ENCODE results near the gene C19orf73. TPM values are rescaled to one million over a fixed set of nuclear protein-coding genes. Genes with fewer than 3 reads are reported as not detected.
A peak's percentile ranks its signal among the peaks of the same experiment; 100 is the strongest.

The C19orf73 gene
- total and polyA plus RNA-seq, 8 donors: 1.4 to 9.8 (median 1.8) TPM

DNA sequence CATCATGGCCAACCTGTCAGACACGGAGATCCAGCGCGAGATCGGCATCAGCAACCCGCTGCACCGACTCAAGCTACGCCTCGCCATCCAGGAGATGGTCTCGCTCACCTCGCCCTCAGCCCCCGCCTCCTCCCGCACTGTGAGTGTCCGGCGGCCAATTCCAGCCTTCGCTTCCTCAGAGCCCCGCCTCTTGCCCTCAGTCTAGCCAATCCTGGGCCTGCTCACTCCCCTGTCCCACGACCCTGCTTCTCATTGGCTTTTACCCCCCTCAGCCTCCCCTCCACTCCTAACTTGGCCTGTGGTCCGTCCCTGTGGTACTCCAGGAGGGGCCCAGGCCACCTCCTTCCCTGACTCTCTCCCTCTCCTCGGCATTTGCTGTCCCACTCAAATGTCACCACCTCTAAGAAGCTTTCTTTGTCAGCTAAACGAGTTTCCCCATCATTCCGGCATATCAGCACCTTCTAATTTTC lies 24.0 kb upstream of the C19orf73 start:
- intact Hi-C loops (cut with DNase I): no loop called here
- Histone ChIP-seq H3K36me3 (no peaks in the 10 kb centered on the region), H3K27me3 (no peaks in the 10 kb centered on the region), H3K9me3 (no peaks in the 10 kb centered on the region), H3K27ac (no peak overlapping the region), H3K4me1 (no peaks in the 10 kb centered on the region), H3K4me3 (peak overlapping the region in 2 of 4 donors; percentile 28 to 45)
- DNase-seq (peak; percentile 86 to 96 (median 89)), FAIRE-seq (no peak), ATAC-seq (peak; percentile 96 to 99 (median 98))
- WGBS, 2 donors: 2 to 4% methylated on average over 21 of the region's 21 CpGs
- TF ChIP-seq, protein P1, sequence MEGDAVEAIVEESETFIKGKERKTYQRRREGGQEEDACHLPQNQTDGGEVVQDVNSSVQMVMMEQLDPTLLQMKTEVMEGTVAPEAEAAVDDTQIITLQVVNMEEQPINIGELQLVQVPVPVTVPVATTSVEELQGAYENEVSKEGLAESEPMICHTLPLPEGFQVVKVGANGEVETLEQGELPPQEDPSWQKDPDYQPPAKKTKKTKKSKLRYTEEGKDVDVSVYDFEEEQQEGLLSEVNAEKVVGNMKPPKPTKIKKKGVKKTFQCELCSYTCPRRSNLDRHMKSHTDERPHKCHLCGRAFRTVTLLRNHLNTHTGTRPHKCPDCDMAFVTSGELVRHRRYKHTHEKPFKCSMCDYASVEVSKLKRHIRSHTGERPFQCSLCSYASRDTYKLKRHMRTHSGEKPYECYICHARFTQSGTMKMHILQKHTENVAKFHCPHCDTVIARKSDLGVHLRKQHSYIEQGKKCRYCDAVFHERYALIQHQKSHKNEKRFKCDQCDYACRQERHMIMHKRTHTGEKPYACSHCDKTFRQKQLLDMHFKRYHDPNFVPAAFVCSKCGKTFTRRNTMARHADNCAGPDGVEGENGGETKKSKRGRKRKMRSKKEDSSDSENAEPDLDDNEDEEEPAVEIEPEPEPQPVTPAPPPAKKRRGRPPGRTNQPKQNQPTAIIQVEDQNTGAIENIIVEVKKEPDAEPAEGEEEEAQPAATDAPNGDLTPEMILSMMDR (IDR thresholded peaks at IDR 0.05): no peak

GRCh38 chr19:49141352-49141751 lies 22.4 kb upstream of the C19orf73 start:
- Histone ChIP-seq H3K4me3 (no peak overlapping the region), H3K27ac (no peak overlapping the region), H3K4me1 (no peaks in the 10 kb centered on the region), H3K9me3 (no peaks in the 10 kb centered on the region), H3K36me3 (no peaks in the 10 kb centered on the region), H3K27me3 (no peaks in the 10 kb centered on the region)
- intact Hi-C loops (cut with DNase I): no loop called here
- DNase-seq (no peak), ATAC-seq (no peak), FAIRE-seq (no peak)
- WGBS, 2 donors: 72 to 87% methylated on average over 6 of the region's 6 CpGs
- TF ChIP-seq, protein P1 (IDR thresholded peaks at IDR 0.05): no peak

- DNase-seq: no peak
- TF ChIP-seq, protein P1 (IDR thresholded peaks at IDR 0.05): no peak
- intact Hi-C loops (cut with DNase I): no loop called here
- Histone ChIP-seq H3K4me1 (no peaks in the 10 kb centered on the region), H3K36me3 (no peaks in the 10 kb centered on the region), H3K27ac (no peak overlapping the region), H3K9me3 (no peaks in the 10 kb centered on the region), H3K4me3 (no peak overlapping the region), H3K27me3 (no peaks in the 10 kb centered on the region)
- 79 to 95% methylated on average over 7 of the region's 7 CpGs for WGBS, 2 donors
- FAIRE-seq: no peak
- no peak for ATAC-seq
These were observed 22.0 kb upstream of the C19orf73 start for GRCh38 chr19:49140951-49141350.

DNA sequence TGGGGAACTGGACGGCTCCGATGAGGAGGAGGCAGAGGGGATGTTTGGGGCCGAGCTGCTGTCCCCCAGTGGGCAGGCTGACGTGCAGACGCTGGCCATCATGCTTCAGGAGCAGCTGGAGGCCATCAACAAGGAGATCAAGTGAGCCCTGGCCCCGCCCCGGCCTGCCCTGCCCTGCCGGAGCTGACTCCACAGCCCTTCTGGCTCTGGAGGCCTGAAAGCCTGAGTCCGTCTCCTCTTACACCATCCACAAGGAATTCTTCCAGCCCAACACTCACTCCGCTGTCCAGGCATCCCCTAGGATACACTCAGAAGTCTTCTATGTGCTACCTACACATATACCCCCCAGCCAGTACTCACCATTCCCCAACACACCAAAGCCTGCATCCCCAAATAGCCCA lies 17.8 kb upstream of the C19orf73 start:
- no peaks in the 10 kb centered on the region for H3K9me3 ChIP-seq
- H3K4me3 ChIP-seq: no peak overlapping the region
- WGBS, 2 donors: 84 to 89% methylated on average over 9 to 10 of the region's 10 CpGs
- no peak overlapping the region for H3K27ac ChIP-seq
- TF ChIP-seq, protein P1 (IDR thresholded peaks at IDR 0.05): no peak
- H3K27me3 ChIP-seq: no peaks in the 10 kb centered on the region
- intact Hi-C loops (cut with DNase I): no loop called here
- H3K4me1 ChIP-seq: no peaks in the 10 kb centered on the region
- no peaks in the 10 kb centered on the region for H3K36me3 ChIP-seq
- no peak for ATAC-seq
- no peak for FAIRE-seq
- peak in 1 of 6 donors; percentile 69 for DNase-seq

- H3K9me3 ChIP-seq: no peaks in the 10 kb centered on the region
- no peaks in the 10 kb centered on the region for H3K36me3 ChIP-seq
- intact Hi-C loops (cut with DNase I): no loop called here
- H3K4me3 ChIP-seq: no peak overlapping the region
- TF ChIP-seq, protein P1 (IDR thresholded peaks at IDR 0.05): no peak
- ATAC-seq (no peak), FAIRE-seq (no peak), DNase-seq (no peak)
- WGBS, 2 donors: 81 to 83% methylated on average over 5 of the region's 5 CpGs
- no peaks in the 10 kb centered on the region for H3K27me3 ChIP-seq
- H3K27ac ChIP-seq: no peak overlapping the region
- H3K4me1 ChIP-seq: no peaks in the 10 kb centered on the region
These were observed 16.7 kb upstream of the C19orf73 start for GRCh38 chr19:49135686-49136085.

Measured in pancreas (tissue), 10 donors.